ENCODE results near the gene GUCA1A.
"Not testable (repeated sequence)": the region's sequence is repeated elsewhere in the genome, so short reads cannot be mapped to it uniquely, and the experiment has no call there.

Gene GUCA1A

DNA sequence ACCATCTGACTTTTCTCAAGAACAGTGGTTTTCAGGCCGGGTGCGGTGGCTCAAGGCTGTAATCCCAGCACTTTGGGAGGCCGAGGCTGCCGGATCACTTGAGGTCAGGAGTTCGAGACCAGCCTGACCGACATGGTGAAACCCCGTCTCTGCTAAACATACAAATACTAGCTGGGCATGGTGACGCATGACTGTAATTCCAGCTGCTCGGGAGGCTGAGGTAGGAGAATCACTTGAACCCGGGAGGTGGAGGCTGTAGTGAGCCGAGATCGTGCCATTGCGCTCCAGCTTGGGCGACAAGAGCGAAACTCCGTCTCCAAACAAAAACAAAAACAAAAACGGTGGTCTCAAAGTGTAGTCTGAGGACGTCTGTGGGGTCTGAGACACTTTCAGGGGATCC lies 43.3 kb downstream of the GUCA1A start:
- DNase-seq, result not testable (repeated sequence)

DNA sequence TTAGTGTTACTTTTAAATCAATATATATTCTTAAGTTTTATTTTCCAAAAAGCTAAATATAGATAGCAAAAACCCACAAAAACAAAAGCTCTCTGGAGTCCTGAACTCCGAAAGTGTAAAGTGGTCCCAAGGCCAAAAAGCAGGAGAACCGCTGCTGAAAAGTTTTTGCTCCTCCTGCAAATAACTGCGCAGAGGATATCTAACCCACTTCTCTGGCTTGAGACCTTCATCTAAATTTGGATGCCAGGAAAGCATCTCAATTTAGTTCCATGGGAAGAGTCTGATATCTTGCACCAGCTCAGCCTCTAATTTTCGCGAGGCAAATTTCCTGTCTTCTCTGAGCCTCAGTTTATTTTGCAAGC lies 44.0 kb downstream of the GUCA1A start:
- DNase-seq, result no peak

GRCh38 chr6:42217519-42218367 lies 44.6 kb downstream of the GUCA1A start, which contains the start of gene MRPS10:
MRPS10 (minus strand) TSS chr6:42217861; CDS start chr6:42217849, 12 bp downstream.
- peak; percentile 79 for DNase-seq

- DNase-seq, result no peak
These were observed 47.6 kb downstream of the GUCA1A start for GRCh38 chr6:42220807-42221206.

DNA sequence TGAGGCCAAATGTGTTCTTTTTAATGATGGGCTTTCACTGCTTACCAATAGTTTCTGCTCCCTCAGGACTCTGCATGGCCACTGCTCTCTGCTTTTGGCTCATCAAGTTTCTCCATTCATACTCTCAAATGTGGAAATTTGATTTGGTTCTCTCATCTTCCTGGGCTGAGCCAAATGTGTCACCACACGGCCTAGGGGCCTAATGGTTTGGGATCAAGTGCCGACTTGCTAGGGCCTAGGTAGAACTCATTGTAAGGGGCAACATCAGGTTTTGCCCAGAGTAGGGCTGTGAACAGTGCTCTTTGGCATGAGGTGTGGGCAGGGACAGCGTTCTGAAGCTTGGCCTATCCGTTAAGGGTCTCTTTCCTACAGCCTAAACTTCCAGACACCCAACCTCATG lies 48.4 kb downstream of the GUCA1A start:
- DNase-seq, result no peak

- DNase-seq, result no peak
These were observed 49.3 kb downstream of the GUCA1A start for GRCh38 chr6:42222448-42222847.

GRCh38 chr6:42224222-42225028 lies 51.3 kb downstream of the GUCA1A start:
- DNase-seq, result no peak

- DNase-seq, result no peak
These were observed 51.8 kb downstream of the GUCA1A start for GRCh38 chr6:42225029-42225339.

DNA sequence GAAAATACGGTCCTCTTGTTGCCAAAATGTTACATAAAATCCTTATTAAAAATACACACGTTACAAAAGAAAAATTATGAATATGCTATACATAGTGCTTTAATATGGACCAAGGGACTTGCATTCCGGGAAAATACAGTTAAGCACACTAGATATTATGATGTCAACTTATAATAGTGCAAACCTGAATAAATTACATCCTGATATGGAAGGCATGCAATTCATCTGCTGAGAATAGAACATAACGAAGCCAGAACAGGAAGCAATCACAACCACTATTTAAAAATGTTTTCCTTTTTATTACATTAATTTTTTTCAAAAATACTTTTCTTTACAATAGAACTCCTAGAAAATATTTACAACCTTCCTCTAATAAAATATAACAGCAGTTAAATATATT lies 52.3 kb downstream of the GUCA1A start:
- DNase-seq, result no peak

DNA sequence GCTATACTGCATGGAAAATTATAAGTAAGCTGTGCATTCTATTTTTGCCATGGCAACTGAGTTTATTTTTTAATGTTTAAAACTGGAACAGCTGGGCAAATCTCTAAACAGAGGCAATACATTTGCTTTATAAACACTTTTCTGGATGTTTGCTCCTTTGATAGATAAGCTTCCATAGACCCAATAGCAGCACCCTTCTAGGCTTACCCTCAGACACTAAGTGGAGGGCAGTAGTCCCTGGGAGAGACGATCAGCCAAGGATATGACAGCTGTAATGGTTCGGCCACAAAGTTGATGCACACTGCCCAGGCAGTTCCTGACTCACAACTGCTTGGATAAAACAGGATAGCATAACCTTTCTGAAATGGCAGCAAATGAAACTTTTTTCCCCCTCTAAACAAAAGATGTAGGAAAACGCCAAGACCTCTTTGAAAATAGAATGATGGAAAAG lies 53.0 kb downstream of the GUCA1A start:
- DNase-seq, result no peak

GRCh38 chr6:42226645-42227143 lies 53.5 kb downstream of the GUCA1A start:
- DNase-seq, result no peak

DNA sequence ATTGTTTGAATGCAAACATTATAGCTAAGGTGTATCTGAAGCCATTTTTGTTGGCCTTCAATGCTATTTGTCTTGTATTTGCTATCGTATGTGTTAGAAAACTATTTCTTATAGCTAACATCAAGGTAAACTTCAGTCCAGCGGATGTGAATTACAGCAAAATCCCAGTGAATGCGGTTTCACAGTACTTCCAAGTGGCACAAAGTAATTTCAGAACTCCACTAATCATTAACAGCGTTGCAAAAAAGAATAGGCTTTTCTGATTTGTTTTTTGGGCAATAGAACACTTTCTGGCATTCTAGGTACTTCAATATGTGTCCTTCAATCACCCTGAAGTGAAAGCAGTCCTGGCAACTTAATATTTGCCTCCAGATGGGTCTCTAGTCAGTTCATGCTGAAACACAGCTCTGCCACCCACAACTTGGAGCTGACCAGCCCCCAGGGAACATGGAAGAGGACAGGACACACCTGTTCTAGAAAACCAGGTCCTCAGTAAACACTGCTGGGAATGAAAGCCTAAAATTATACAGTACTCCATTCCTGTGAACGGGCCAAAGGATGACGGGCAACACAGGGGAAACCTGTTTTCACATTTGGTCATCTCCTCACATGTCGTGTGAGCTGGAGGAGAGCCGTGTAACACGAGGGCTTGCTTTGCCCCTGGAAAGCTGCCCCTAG lies 54.1 kb downstream of the GUCA1A start:
- no peak for DNase-seq

DNA sequence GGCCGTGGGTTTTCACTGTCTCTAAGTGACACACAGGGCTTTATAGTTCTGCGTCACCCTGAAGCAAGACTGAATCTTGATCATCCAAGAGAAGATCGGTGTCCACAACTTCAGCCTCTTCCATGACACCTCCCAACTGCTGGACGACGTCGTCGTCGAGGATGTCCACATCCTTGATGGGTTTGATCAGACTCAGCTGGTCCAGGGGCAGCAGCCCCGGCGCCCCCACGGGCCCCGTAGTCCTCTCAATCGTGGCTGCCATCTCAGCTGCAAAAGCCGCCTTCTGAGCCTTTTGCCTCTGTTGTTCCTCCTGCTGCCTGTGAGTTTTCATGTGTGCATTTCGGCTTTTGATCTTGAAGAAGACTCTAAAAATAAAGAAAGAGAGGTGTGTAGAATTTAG lies 55.1 kb downstream of the GUCA1A start:
- no peak for DNase-seq
